Femur (tissue), 1 donor: ENCODE measurements around the gene NCF4.

Experiments used
- DNase-seq: peaks from one replicate; pipeline ENCODE4 v3.0.0-alpha.2; 2017

The NCF4 gene

DNA sequence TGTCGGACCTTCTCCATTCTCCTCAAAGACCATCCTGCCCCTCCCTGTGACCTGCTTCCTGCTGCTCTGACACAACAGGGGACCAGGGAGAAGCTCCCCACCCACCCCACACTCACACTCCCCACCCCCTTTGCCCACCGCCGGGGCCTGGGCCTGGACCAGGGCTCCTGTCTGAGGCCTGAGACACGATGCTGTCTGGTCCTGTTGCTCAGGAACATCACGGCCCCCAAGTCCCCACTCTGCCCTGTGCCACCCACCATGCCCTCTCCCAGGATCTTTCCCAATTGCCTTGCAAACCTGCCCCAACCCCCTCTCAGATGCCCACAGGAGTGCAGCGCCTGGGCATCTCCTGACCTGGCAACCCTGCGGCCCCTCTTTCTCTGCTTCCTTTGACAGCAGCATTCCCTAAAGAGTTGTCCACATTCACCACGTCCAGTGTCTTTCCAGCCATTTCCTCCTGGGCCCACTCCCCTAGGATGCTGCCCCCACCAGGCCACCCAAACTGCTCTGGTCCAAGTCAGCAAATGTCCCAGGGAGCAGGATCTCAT is 63.4 kb downstream of the NCF4 start:
- no peak for DNase-seq

DNA sequence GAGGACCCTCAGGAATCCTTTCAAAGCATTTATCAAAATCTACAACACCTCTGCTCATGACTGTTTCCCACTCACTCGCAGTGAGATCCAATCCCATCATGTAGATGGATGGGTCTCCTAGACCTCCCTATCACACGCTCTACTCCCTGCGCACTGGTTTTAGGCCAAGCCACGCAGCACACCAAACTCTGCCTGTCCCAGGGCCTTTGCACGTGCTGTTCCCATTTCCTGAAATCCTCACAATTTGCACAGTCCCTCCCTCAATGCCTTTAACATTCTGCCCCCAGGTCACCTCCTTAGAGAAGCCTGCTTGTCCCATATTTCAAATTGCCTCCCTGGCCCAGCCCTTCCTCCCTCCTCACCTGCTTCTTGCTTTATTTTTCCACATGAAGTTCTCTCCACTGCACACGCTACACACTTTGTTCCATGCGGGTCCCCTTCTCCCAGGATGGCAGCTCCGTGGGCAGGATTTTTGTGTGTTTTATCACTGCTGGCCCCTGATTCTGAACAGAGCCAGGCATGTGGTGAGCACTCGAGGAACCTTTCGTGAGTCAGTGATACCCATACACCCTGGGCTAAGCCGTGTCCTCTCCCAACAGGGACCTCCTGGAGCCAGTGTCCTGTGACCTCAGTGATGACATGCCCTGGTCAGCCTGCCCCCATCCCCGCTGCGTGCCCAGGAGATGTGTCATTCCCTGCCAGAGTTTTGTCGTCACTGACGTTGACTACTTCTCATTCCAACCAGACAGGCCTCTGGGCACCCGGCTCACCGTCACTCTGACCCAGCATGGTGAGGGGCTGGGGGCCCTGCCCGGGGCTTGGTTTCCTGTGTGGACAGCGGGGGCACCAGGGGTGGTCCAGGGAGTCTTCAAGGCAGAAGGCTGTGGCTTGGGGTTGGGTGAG is 64.8 kb downstream of the NCF4 start:
- DNase-seq: no peak

DNA sequence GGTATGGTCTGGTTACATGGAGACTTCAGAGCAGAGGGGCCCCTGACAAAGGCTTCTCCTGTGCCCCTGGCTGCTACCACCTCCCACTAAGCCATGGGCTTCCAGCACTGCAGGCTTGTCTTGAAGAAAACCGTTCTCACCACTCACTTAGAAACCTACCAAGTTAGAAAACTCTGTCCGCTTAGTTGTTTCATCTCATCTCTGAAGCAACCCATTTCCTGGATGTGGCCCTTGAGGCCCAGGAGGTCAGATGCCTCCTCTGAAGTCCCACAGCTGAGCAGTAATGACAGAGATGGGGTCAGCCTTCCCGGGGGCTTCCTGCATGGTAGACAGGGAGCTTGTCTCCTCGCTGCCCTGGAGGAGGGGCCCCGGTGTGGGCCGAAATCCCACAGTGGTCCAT is 65.5 kb downstream of the NCF4 start:
- no peak for DNase-seq

DNA sequence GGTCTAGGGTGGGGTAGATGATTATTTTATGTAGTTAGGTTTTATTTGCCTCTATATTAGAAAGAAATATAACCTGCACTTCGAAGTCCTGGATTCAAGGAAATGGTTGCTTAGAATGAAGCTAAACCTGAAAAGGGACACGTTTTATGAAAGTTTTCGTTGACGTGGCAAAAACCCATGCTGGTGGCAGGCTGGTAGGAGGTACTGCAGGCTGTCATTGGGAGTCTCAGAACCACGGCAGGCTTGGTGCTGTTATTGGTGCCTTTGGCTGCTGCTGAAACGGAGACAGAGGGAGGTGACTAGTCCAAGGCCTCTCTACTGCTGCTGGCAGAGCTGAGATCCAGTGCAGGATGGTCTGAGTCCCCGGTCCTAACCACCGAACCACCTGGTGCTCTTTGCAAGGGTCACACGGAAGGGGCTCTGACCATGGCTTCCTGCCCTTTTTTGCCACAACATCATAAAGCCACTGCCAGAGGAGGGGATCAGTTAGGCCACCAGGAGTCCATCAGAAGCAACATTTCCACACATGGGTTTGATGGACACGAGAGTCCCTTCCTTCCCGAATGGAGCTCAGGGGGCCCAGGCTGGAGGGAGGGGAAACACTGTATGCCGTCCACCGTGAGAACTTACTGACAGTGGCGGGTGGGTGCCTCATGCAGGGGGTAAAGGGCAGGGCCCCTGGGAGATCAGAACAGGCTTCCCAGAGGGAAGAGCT is 66.1 kb downstream of the NCF4 start:
- DNase-seq: no peak
